Thyroid gland (tissue), 4 donors: ENCODE data around the gene PLCL2.

ENCODE experiments used
- CTCF ChIP-seq, 6 experiments: fragments of 200-600 bp in 3 of 6; fragments of 450-650 bp in 3 of 6; sonication (generic) in 3 of 6; IDR thresholded peaks; one replicate each; pipeline ENCODE4 v1.5.1; 2016 to 2019; ENCODE audit warnings: antibody characterized with exemption in 6 of 6, mild to moderate bottlenecking in 2 of 6, inconsistent platforms in 1 of 6, moderate library complexity in 1 of 6
- POLR2A ChIP-seq, 2 donors: fragments of 450-650 bp; IDR thresholded peaks; one replicate each; pipeline ENCODE4 v1.6.1; 2017; ENCODE audit warnings: antibody characterized with exemption in 2 of 2, mild to moderate bottlenecking in 2 of 2, moderate library complexity in 1 of 2

DNA sequence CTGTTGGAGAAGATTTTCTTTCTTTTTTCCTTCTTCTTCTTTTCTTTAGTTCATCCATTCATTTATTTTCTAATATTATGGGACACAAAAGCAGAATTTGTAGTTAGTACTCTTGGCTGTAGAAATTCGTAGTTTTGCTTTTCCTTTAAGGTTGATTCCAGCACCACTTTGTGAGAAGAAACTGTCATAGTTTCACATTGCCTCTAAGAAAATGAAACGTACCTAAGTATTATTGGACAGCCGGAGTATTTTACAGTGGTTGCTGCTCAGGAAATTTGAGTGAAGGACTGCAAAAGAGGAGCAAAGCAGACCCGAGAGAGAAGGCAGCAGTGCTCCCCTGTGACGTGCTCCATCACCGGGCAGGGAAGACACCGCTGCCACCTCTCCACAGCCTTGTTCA, 48.1 kb downstream of the PLCL2 start:
- no peak for TF ChIP-seq CTCF (IDR thresholded peaks at IDR 0.05)
- no peak for TF ChIP-seq POLR2A (IDR thresholded peaks at IDR 0.05)
